Tibial artery (tissue), 4 donors: ENCODE measurements around the gene EXOC3L2.

Experiments
- DNase-seq, 2 donors: peaks; one replicate each; pipeline ENCODE4 v3.0.0-alpha.2; 2019
- H3K27ac ChIP-seq, 2 donors: fragments of 200-600 bp; sonication (generic) in 1 of 2; 1 replicate in 1 of 2; 2 replicates in 1 of 2; pipeline ENCODE4 v1.5.1; 2018 to 2019; ENCODE audit warnings: mild to moderate bottlenecking in 1 of 2
- H3K27me3 ChIP-seq, 2 donors: fragments of 200-600 bp; sonication (generic) in 1 of 2; one replicate each; pipeline versions ENCODE4 v1.5.1 to v1.6.0; 2016 to 2019
- H3K36me3 ChIP-seq, 3 donors: fragments of 200-600 bp; sonication (generic) in 2 of 3; one replicate each; pipeline ENCODE4 v1.5.1; 2016 to 2019; ENCODE audit warnings: mild to moderate bottlenecking in 2 of 3
- H3K4me1 ChIP-seq, 4 donors: fragments of 200-600 bp; sonication (generic) in 2 of 4; 1 replicate in 3 of 4; 2 replicates in 1 of 4; pipeline ENCODE4 v1.5.1; 2016 to 2019
- H3K4me3 ChIP-seq, 2 donors: fragments of 200-600 bp; sonication (generic) in 1 of 2; 1 replicate in 1 of 2; 2 replicates in 1 of 2; pipeline ENCODE4 v1.5.1; 2018 to 2019; ENCODE audit warnings: mild to moderate bottlenecking in 2 of 2
- H3K9me3 ChIP-seq, 3 donors: fragments of 200-600 bp; sonication (generic) in 1 of 3; one replicate each; pipeline ENCODE4 v1.5.1; 2016 to 2019
- CTCF ChIP-seq, 2 experiments: fragments of 200-600 bp in 1 of 2; fragments of 450-650 bp in 1 of 2; IDR thresholded peaks; one replicate each; pipeline ENCODE4 v1.5.1; 2017 to 2019; ENCODE audit warnings: antibody characterized with exemption in 2 of 2, mild to moderate bottlenecking in 1 of 2, moderate library complexity in 1 of 2
- intact Hi-C: fragments of 100-400 bp; cut with DNase I; formaldehyde crosslinking; loops from one replicate; pipeline ENCODE4 v1.15.0; 2023; ENCODE audit warnings: low total_unique reads

EXOC3L2 gene

GRCh38 chr19:45213031-45213430, 32.2 kb downstream of the EXOC3L2 start:
- peaks cover 0 to 24% (median 16%) of the 10 kb centered on the region in 4 donors for H3K4me1 ChIP-seq
- H3K27ac ChIP-seq = no peak overlapping the region
- intact Hi-C loops = no loop called here
- no peak overlapping the region for H3K4me3 ChIP-seq
- no peaks in the 10 kb centered on the region for H3K9me3 ChIP-seq
- no peak for DNase-seq
- TF ChIP-seq CTCF (IDR thresholded peaks at IDR 0.05) = no peak
- no peaks in the 10 kb centered on the region for H3K36me3 ChIP-seq
- peaks cover 0 to 45% of the 10 kb centered on the region in 2 donors for H3K27me3 ChIP-seq

GRCh38 chr19:45211751-45212381, 33.3 kb downstream of the EXOC3L2 start:
- no peaks in the 10 kb centered on the region for H3K9me3 ChIP-seq
- peaks cover 0 to 33% of the 10 kb centered on the region in 2 donors for H3K27me3 ChIP-seq
- no peaks in the 10 kb centered on the region for H3K36me3 ChIP-seq
- no peak for TF ChIP-seq CTCF (IDR thresholded peaks at IDR 0.05)
- intact Hi-C loops = no loop called here
- H3K4me1 ChIP-seq = peaks cover 0 to 14% (median 5%) of the 10 kb centered on the region in 4 donors
- no peak overlapping the region for H3K27ac ChIP-seq
- H3K4me3 ChIP-seq = no peak overlapping the region
- no peak for DNase-seq

GRCh38 chr19:45206328-45206727, 38.9 kb downstream of the EXOC3L2 start:
- no peaks in the 10 kb centered on the region for H3K27me3 ChIP-seq
- no peaks in the 10 kb centered on the region for H3K36me3 ChIP-seq
- no peak overlapping the region for H3K27ac ChIP-seq
- no peaks in the 10 kb centered on the region for H3K9me3 ChIP-seq
- intact Hi-C loops = no loop called here
- no peaks in the 10 kb centered on the region for H3K4me1 ChIP-seq
- DNase-seq = no peak
- no peak for TF ChIP-seq CTCF (IDR thresholded peaks at IDR 0.05)
- H3K4me3 ChIP-seq = no peak overlapping the region

DNA sequence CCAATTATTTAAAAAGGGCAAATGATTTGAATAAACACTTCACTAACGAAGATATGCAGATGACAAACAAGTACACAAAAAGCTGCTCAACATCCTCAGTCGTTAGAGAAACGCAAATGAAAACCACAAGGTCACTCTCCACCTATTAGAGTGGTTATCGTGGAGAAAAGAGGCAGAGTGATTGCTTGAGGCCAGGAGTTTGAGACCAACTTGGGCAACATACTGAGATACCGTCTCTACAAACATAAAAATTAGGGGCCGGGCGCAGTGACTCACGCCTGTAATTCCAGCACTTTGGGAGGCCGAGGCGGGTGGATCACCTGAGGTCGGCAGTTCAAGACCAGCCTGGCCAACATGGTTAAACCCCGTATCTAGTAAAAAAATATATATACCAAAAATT, 39.4 kb downstream of the EXOC3L2 start:
- intact Hi-C loops = no loop called here
- TF ChIP-seq CTCF (IDR thresholded peaks at IDR 0.05) = no peak

GRCh38 chr19:45202637-45203036, 42.6 kb downstream of the EXOC3L2 start:
- no peak for TF ChIP-seq CTCF (IDR thresholded peaks at IDR 0.05)
- Histone ChIP-seq H3K27me3 (no peaks in the 10 kb centered on the region), H3K36me3 (no peaks in the 10 kb centered on the region), H3K9me3 (no peaks in the 10 kb centered on the region), H3K4me1 (no peaks in the 10 kb centered on the region), H3K4me3 (no peak overlapping the region), H3K27ac (no peak overlapping the region)
- intact Hi-C loops = no loop called here
- DNase-seq = no peak

More for the DNA sequence above, 39.4 kb downstream of the EXOC3L2 start:
- no peak overlapping the region for H3K27ac ChIP-seq
- no peaks in the 10 kb centered on the region for H3K27me3 ChIP-seq
- H3K9me3 ChIP-seq = no peaks in the 10 kb centered on the region
- no peaks in the 10 kb centered on the region for H3K36me3 ChIP-seq
- DNase-seq = no peak
- H3K4me1 ChIP-seq = no peaks in the 10 kb centered on the region
- no peak overlapping the region for H3K4me3 ChIP-seq

- no peak for TF ChIP-seq CTCF (IDR thresholded peaks at IDR 0.05)
- intact Hi-C loops = no loop called here
- no peak overlapping the region for H3K4me3 ChIP-seq
- no peak overlapping the region for H3K27ac ChIP-seq
- no peaks in the 10 kb centered on the region for H3K27me3 ChIP-seq
- H3K9me3 ChIP-seq = no peaks in the 10 kb centered on the region
- no peaks in the 10 kb centered on the region for H3K4me1 ChIP-seq
- no peaks in the 10 kb centered on the region for H3K36me3 ChIP-seq
- no peak for DNase-seq
Measured at GRCh38 chr19:45200568-45200967, 44.6 kb downstream of the EXOC3L2 start.
